GM23338 (cell line): ENCODE results near the gene ACAP1. TPM values are rescaled to one million over a fixed set of nuclear protein-coding genes. Genes with fewer than 3 reads are reported as not detected.

ENCODE experiments used
- ATAC-seq: fragments of 200-7000 bp; cut with Tn5 transposase; 3 replicates; pipeline ENCODE4 v1.9.1; 2020
- DNase-seq: peaks from one replicate; pipeline ENCODE4 v3.0.0-alpha.2; 2015; ENCODE audit warnings: low spot score
- H2AFZ ChIP-seq: fragments of 200-600 bp; sonication (generic); 2 replicates; pipeline ENCODE4 v1.8.0; 2016; ENCODE audit warnings: antibody characterized with exemption, mild to moderate bottlenecking, moderate library complexity
- H3F3A ChIP-seq: fragments of 200-600 bp; sonication (generic); replicated peaks from 2 replicates; pipeline ENCODE4 v1.8.0; 2017; ENCODE audit warnings: antibody characterized with exemption, mixed run types, low read depth
- H3K27ac ChIP-seq: fragments of 200-600 bp; sonication (generic); 2 replicates; pipeline ENCODE4 v1.6.1; 2016; ENCODE audit warnings: low read depth
- H3K27me3 ChIP-seq: fragments of 200-600 bp; sonication (generic); 2 replicates; pipeline ENCODE4 v1.8.0; 2016; ENCODE audit warnings: mild to moderate bottlenecking, mixed run types, moderate library complexity; ENCODE audit not compliant: insufficient read depth
- H3K36me3 ChIP-seq: fragments of 200-600 bp; sonication (generic); 2 replicates; pipeline ENCODE4 v1.8.0; 2016; ENCODE audit warnings: mild to moderate bottlenecking; ENCODE audit not compliant: insufficient read depth
- H3K4me1 ChIP-seq: fragments of 200-600 bp; sonication (generic); 2 replicates; pipeline ENCODE4 v1.8.0; 2016; ENCODE audit warnings: mild to moderate bottlenecking, moderate library complexity; ENCODE audit not compliant: insufficient read depth
- H3K4me2 ChIP-seq: fragments of 200-600 bp; sonication (generic); 2 replicates; pipeline ENCODE4 v1.7.1; 2017; ENCODE audit warnings: mixed run types
- H3K4me3 ChIP-seq: fragments of 200-600 bp; sonication (generic); 2 replicates; pipeline ENCODE4 v1.6.1; 2016; ENCODE audit warnings: mixed run types
- H3K79me2 ChIP-seq: fragments of 200-600 bp; sonication (generic); replicated peaks from 2 replicates; pipeline ENCODE4 v1.8.0; 2017; ENCODE audit warnings: mild to moderate bottlenecking; ENCODE audit not compliant: insufficient read depth
- H3K9me2 ChIP-seq: fragments of 200-600 bp; sonication (generic); 2 replicates; pipeline ENCODE4 v1.8.0; 2017; ENCODE audit not compliant: insufficient read depth
- H4K20me1 ChIP-seq: fragments of 200-600 bp; sonication (generic); replicated peaks from 2 replicates; pipeline ENCODE4 v1.8.0; 2017; ENCODE audit warnings: mild to moderate bottlenecking; ENCODE audit not compliant: insufficient read depth
- H3K27ac Mint-ChIP-seq: 2 replicates; pipeline ENCODE4 v1.8.0; 2020; ENCODE audit warnings: inconsistent platforms, mild to moderate bottlenecking, moderate library complexity, mixed read lengths
- H3K27me3 Mint-ChIP-seq: 3 replicates; pipeline ENCODE4 v1.8.0; 2022; ENCODE audit warnings: low read depth, mild to moderate bottlenecking, moderate library complexity, mixed read lengths, inconsistent platforms; ENCODE audit not compliant: insufficient read depth, poor library complexity
- H3K36me3 Mint-ChIP-seq: 3 replicates; pipeline ENCODE4 v1.8.0; 2021; ENCODE audit warnings: low read depth, mild to moderate bottlenecking, inconsistent platforms, moderate library complexity, mixed read lengths
- H3K4me1 Mint-ChIP-seq: 3 replicates; pipeline ENCODE4 v1.8.0; 2020; ENCODE audit warnings: mild to moderate bottlenecking, inconsistent platforms, mixed read lengths
- H3K4me3 Mint-ChIP-seq: 3 replicates; pipeline ENCODE4 v1.8.0; 2021; ENCODE audit warnings: moderate library complexity, mild to moderate bottlenecking, inconsistent platforms, mixed read lengths
- H3K9me3 Mint-ChIP-seq: 3 replicates; pipeline ENCODE4 v1.8.0; 2020; ENCODE audit warnings: moderate library complexity, mild to moderate bottlenecking, inconsistent platforms, mixed read lengths
- CREB1 ChIP-seq: fragments of 250-450 bp; sonication (Bioruptor Pico); IDR thresholded peaks from 2 replicates; pipeline ENCODE4 v1.5.0; 2020; ENCODE audit warnings: low read depth, mild to moderate bottlenecking, moderate library complexity
- CTCF ChIP-seq, 2 experiments: fragments of 200-600 bp in 1 of 2; sonication (generic) in 1 of 2; conservative IDR thresholded peaks; 2 replicates each; pipeline versions ENCODE4 v1.5.1 to v1.6.1; 2016 to 2017; ENCODE audit warnings: antibody characterized with exemption in 2 of 2, low read depth in 2 of 2, mild to moderate bottlenecking in 2 of 2, moderate library complexity in 1 of 2
- ETS1 ChIP-seq: IDR thresholded peaks from 2 replicates; pipeline ENCODE4 v1.6.1; 2016; ENCODE audit warnings: antibody characterized with exemption
- EZH2 ChIP-seq: fragments of 200-600 bp; sonication (generic); IDR thresholded peaks from one replicate; pipeline ENCODE4 v1.8.0; 2017; ENCODE audit warnings: antibody characterized with exemption, mild to moderate bottlenecking, low read depth; ENCODE audit not compliant: unreplicated experiment
- EZH2phosphoT487 ChIP-seq: fragments of 200-600 bp; sonication (generic); IDR thresholded peaks from one replicate; pipeline ENCODE4 v1.8.1; 2018; ENCODE audit warnings: antibody characterized with exemption; ENCODE audit not compliant: unreplicated experiment
- JUNB ChIP-seq: IDR thresholded peaks from one replicate; pipeline ENCODE4 v1.6.1; 2016; ENCODE audit warnings: antibody characterized with exemption; ENCODE audit not compliant: unreplicated experiment
- NANOG ChIP-seq: IDR thresholded peaks from 2 replicates; pipeline ENCODE4 v1.6.1; 2016; ENCODE audit warnings: antibody characterized with exemption, borderline replicate concordance
- POLR2AphosphoS5 ChIP-seq: IDR thresholded peaks from 2 replicates; pipeline ENCODE4 v1.6.1; 2016; ENCODE audit warnings: antibody characterized with exemption, low read depth
- STAT1 ChIP-seq: IDR thresholded peaks from one replicate; pipeline ENCODE4 v1.6.1; 2016; ENCODE audit warnings: antibody characterized with exemption; ENCODE audit not compliant: unreplicated experiment
- ZNF114 ChIP-seq: fragments of 250-450 bp; sonication (Bioruptor Pico); IDR thresholded peaks from 2 replicates; pipeline ENCODE4 v1.5.0; 2020; ENCODE audit warnings: mild to moderate bottlenecking, moderate library complexity
- ZNF331 ChIP-seq: fragments of 250-450 bp; sonication (Bioruptor Pico); IDR thresholded peaks from 2 replicates; pipeline ENCODE4 v1.5.0; 2020; ENCODE audit warnings: low read depth, mild to moderate bottlenecking, moderate library complexity
- polyA plus RNA-seq: library from polyadenylated mRNA; unstranded; fragments of >200 nt; fragmentation: Nextera tagmentation; extraction: Ambion mirVana; gene quantifications from 2 replicates; pipeline ENCODE4 v1.2.1, GENCODE V29; 2016
- total RNA-seq: library from RNA; depleted of rRNA; stranded (reverse); fragments of >200 nt; shearing (Covaris generic); gene quantifications from 2 replicates; pipeline ENCODE4 v1.2.3, GENCODE V29; 2014
- TF ChIP-seq, protein P1 (sequence below): IDR thresholded peaks from one replicate; pipeline ENCODE4 v1.6.1; 2018; ENCODE audit warnings: antibody characterized with exemption; ENCODE audit not compliant: unreplicated experiment
- TF ChIP-seq, protein P2 (sequence below): fragments of 250-450 bp; sonication (Bioruptor Pico); IDR thresholded peaks from 2 replicates; pipeline ENCODE4 v1.5.0; 2020; ENCODE audit warnings: mild to moderate bottlenecking, moderate library complexity

Gene ACAP1
- total and polyA plus RNA-seq, 2 experiments from 2014 or later = 30.7 to 40.1 TPM

DNA sequence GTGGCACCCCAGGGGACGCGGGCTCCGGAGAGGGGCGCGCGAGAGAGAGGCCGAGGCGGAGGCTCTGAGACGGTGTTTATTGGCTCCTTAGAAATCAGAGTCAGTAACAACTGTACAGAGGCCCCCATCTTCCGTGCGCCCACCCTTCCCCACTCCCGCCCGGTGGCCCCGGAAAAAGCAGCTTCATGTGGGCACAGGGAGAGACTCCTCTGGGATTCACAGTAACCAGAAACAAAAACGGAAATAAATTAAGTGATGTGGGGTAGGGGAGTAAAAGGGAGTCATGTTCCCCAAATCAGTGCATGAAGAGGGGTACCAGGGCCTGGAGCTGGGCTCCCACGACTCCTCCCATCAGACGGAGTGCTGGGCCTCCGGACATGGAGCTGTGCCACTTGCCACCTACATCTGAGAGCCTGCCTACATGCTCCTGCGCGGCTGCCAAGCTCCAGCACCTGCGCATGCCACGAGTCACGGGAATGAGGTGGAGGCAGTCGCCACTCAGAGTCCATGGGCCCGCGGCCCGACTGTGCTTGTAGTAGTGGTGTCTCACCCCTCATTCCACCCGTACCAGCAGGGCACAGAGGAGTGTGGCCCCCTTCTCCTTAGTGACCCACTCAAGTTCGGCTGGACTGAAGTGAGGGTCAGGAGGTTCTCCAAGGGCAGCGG is 20.6 kb upstream of the ACAP1 start:
- ATAC-seq (no peak; the same call in 2 of the 3 replicates), DNase-seq (no peak)
- peaks cover 77% of the 10 kb centered on the region for H3K36me3 Mint-ChIP-seq
- H3K27me3 Mint-ChIP-seq = peaks cover 25% of the 10 kb centered on the region
- H3K36me3 ChIP-seq = peaks cover 35% of the 10 kb centered on the region
- H3F3A ChIP-seq = peaks cover 57% of the 10 kb centered on the region
- peak overlapping the region; percentile 94 for H3K4me3 ChIP-seq
- H2AFZ ChIP-seq = peak overlapping the region; percentile 72; the same call in 1 of the 2 replicates
- H3K79me2 ChIP-seq = peaks cover 16% of the 10 kb centered on the region
- H3K4me1 Mint-ChIP-seq = peaks cover 37% of the 10 kb centered on the region
- peaks cover 25% of the 10 kb centered on the region for H4K20me1 ChIP-seq
- H3K9me3 Mint-ChIP-seq = peaks cover 4% of the 10 kb centered on the region; the same call in 1 of the 3 replicates
- no peaks in the 10 kb centered on the region for H3K9me2 ChIP-seq
- H3K4me2 ChIP-seq = peak overlapping the region; percentile 99
- H3K27ac Mint-ChIP-seq = peak overlapping the region; percentile 91
- peak overlapping the region; percentile 91 for H3K27ac ChIP-seq
- TF ChIP-seq EZH2phosphoT487 (no peak), CTCF (conservative IDR thresholded peaks at IDR 0.05; ENCODE audit: low read depth in 2 of 2) (no peak), ETS1 (no peak), EZH2 (no peak), ZNF114 (CRISPR knock-in tag) (no peak), ZNF331 (CRISPR knock-in tag) (no peak), JUNB (no peak), STAT1 (no peak), POLR2AphosphoS5 (no peak), NANOG (no peak), CREB1 (CRISPR knock-in tag) (no peak)
- TF ChIP-seq, protein P1, sequence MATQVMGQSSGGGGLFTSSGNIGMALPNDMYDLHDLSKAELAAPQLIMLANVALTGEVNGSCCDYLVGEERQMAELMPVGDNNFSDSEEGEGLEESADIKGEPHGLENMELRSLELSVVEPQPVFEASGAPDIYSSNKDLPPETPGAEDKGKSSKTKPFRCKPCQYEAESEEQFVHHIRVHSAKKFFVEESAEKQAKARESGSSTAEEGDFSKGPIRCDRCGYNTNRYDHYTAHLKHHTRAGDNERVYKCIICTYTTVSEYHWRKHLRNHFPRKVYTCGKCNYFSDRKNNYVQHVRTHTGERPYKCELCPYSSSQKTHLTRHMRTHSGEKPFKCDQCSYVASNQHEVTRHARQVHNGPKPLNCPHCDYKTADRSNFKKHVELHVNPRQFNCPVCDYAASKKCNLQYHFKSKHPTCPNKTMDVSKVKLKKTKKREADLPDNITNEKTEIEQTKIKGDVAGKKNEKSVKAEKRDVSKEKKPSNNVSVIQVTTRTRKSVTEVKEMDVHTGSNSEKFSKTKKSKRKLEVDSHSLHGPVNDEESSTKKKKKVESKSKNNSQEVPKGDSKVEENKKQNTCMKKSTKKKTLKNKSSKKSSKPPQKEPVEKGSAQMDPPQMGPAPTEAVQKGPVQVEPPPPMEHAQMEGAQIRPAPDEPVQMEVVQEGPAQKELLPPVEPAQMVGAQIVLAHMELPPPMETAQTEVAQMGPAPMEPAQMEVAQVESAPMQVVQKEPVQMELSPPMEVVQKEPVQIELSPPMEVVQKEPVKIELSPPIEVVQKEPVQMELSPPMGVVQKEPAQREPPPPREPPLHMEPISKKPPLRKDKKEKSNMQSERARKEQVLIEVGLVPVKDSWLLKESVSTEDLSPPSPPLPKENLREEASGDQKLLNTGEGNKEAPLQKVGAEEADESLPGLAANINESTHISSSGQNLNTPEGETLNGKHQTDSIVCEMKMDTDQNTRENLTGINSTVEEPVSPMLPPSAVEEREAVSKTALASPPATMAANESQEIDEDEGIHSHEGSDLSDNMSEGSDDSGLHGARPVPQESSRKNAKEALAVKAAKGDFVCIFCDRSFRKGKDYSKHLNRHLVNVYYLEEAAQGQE = no peak
- TF ChIP-seq, protein P2, sequence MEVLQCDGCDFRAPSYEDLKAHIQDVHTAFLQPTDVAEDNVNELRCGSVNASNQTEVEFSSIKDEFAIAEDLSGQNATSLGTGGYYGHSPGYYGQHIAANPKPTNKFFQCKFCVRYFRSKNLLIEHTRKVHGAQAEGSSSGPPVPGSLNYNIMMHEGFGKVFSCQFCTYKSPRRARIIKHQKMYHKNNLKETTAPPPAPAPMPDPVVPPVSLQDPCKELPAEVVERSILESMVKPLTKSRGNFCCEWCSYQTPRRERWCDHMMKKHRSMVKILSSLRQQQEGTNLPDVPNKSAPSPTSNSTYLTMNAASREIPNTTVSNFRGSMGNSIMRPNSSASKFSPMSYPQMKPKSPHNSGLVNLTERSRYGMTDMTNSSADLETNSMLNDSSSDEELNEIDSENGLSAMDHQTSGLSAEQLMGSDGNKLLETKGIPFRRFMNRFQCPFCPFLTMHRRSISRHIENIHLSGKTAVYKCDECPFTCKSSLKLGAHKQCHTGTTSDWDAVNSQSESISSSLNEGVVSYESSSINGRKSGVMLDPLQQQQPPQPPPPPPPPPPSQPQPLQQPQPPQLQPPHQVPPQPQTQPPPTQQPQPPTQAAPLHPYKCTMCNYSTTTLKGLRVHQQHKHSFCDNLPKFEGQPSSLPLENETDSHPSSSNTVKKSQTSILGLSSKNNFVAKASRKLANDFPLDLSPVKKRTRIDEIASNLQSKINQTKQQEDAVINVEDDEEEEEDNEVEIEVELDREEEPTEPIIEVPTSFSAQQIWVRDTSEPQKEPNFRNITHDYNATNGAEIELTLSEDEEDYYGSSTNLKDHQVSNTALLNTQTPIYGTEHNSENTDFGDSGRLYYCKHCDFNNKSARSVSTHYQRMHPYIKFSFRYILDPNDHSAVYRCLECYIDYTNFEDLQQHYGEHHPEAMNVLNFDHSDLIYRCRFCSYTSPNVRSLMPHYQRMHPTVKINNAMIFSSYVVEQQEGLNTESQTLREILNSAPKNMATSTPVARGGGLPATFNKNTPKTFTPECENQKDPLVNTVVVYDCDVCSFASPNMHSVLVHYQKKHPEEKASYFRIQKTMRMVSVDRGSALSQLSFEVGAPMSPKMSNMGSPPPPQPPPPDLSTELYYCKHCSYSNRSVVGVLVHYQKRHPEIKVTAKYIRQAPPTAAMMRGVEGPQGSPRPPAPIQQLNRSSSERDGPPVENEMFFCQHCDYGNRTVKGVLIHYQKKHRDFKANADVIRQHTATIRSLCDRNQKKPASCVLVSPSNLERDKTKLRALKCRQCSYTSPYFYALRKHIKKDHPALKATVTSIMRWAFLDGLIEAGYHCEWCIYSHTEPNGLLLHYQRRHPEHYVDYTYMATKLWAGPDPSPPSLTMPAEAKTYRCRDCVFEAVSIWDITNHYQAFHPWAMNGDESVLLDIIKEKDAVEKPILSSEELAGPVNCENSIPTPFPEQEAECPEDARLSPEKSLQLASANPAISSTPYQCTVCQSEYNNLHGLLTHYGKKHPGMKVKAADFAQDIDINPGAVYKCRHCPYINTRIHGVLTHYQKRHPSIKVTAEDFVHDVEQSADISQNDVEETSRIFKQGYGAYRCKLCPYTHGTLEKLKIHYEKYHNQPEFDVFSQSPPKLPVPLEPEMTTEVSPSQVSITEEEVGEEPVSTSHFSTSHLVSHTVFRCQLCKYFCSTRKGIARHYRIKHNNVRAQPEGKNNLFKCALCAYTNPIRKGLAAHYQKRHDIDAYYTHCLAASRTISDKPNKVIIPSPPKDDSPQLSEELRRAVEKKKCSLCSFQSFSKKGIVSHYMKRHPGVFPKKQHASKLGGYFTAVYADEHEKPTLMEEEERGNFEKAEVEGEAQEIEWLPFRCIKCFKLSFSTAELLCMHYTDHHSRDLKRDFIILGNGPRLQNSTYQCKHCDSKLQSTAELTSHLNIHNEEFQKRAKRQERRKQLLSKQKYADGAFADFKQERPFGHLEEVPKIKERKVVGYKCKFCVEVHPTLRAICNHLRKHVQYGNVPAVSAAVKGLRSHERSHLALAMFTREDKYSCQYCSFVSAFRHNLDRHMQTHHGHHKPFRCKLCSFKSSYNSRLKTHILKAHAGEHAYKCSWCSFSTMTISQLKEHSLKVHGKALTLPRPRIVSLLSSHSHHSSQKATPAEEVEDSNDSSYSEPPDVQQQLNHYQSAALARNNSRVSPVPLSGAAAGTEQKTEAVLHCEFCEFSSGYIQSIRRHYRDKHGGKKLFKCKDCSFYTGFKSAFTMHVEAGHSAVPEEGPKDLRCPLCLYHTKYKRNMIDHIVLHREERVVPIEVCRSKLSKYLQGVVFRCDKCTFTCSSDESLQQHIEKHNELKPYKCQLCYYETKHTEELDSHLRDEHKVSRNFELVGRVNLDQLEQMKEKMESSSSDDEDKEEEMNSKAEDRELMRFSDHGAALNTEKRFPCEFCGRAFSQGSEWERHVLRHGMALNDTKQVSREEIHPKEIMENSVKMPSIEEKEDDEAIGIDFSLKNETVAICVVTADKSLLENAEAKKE (CRISPR knock-in tag) = no peak
- H3K4me1 ChIP-seq = peaks cover 10% of the 10 kb centered on the region; the same call in 1 of the 2 replicates
- H3K4me3 Mint-ChIP-seq = peak overlapping the region; percentile 81
- no peaks in the 10 kb centered on the region for H3K27me3 ChIP-seq
